ENCODE results near the gene JKAMP.
A peak's percentile ranks its signal among the peaks of the same experiment; 100 is the strongest.

- peak; percentile 16 to 83 (median 55) for TF ChIP-seq CTCF (IDR thresholded peaks at IDR 0.05)
- TF ChIP-seq POLR2A (IDR thresholded peaks at IDR 0.05), result peak; percentile 74 to 77
- TF ChIP-seq POLR2AphosphoS5 (IDR thresholded peaks at IDR 0.05), result peak; percentile 90
Observed at GRCh38 chr14:59483819-59484638, at the start of gene JKAMP, which contains the start of gene L3HYPDH.
